H1 (cell line): ENCODE measurements around the gene TCF4. TPM values are rescaled to one million over a fixed set of nuclear protein-coding genes. Genes with fewer than 3 reads are reported as not detected.
A peak's percentile ranks its signal among the peaks of the same experiment; 100 is the strongest.

Experiments used
- CTCF ChIA-PET: fragments of 300-600 bp; sonication (Branson Sonifier 250); formaldehyde crosslinking; loops from one replicate; lab custom pipeline; 2021; ENCODE audit not compliant: partially characterized antibody; lab: Charles Lee
- POLR2A ChIA-PET: fragments of 300-600 bp; sonication (Branson Sonifier 250); formaldehyde crosslinking; loops from one replicate; lab custom pipeline; 2021; ENCODE audit warnings: inconsistent platforms; ENCODE audit not compliant: partially characterized antibody; lab: Charles Lee
- DNase-seq, 2 experiments: peaks; one replicate each; pipeline versions ENCODE4 v3.0.0 to v3.0.0-alpha.2; 2010 to 2022; ENCODE audit warnings: low spot score in 2 of 2, low read depth in 1 of 2, mixed read lengths in 1 of 2
- FAIRE-seq: peaks from 2 replicates; lab custom pipeline; 2011; peaks lifted over from hg19 to GRCh38; lab: Jason Lieb, UNC
- H2AFZ ChIP-seq: 2 replicates; pipeline ENCODE4 v1.8.1; 2012; ENCODE audit warnings: low read length, inconsistent platforms
- H2AK5ac ChIP-seq: 2 replicates; pipeline ENCODE4 v1.6.1; 2013; ENCODE audit warnings: low read depth, low read length
- H2BK120ac ChIP-seq: replicated peaks from 2 replicates; pipeline ENCODE3; 2013; ENCODE audit warnings: low read depth, low read length, inconsistent platforms
- H2BK12ac ChIP-seq: 2 replicates; pipeline ENCODE4 v1.6.1; 2013; ENCODE audit warnings: low read depth, low read length
- H2BK15ac ChIP-seq: 2 replicates; pipeline ENCODE4 v1.6.1; 2013; ENCODE audit warnings: low read length
- H2BK20ac ChIP-seq: 2 replicates; pipeline ENCODE4 v1.6.1; 2013; ENCODE audit warnings: low read length
- H2BK5ac ChIP-seq: 2 replicates; pipeline ENCODE4 v1.6.1; 2013; ENCODE audit warnings: low read depth, low read length
- H3K14ac ChIP-seq: 2 replicates; pipeline ENCODE4 v1.6.1; 2013; ENCODE audit warnings: inconsistent platforms; ENCODE audit not compliant: insufficient read length
- H3K18ac ChIP-seq: 2 replicates; pipeline ENCODE4 v1.6.1; 2013; ENCODE audit warnings: low read length; ENCODE audit errors: extremely low read depth
- H3K23ac ChIP-seq: 2 replicates; pipeline ENCODE4 v1.6.1; 2013; ENCODE audit warnings: inconsistent platforms; ENCODE audit not compliant: insufficient read length
- H3K23me2 ChIP-seq: 2 replicates; pipeline ENCODE4 v1.6.1; 2013; ENCODE audit warnings: low read depth, low read length
- H3K27ac ChIP-seq: 2 replicates; pipeline ENCODE4 v1.6.1; 2011; ENCODE audit warnings: low read depth, low read length, inconsistent platforms
- H3K27me3 ChIP-seq, 4 experiments: replicated peaks in 1 of 4; 1 replicate in 1 of 4; 2 replicates in 3 of 4; pipeline versions ENCODE4 v1.6.1 to v1.8.1; 2011 to 2013; ENCODE audit warnings: low read length in 3 of 4, mild to moderate bottlenecking in 3 of 4, inconsistent platforms in 2 of 4, mixed read lengths in 2 of 4, moderate library complexity in 1 of 4; ENCODE audit not compliant: control insufficient read depth in 3 of 4, insufficient read depth in 3 of 4; ENCODE audit errors: extremely low read depth in 1 of 4
- H3K36me3 ChIP-seq, 4 experiments: 2 replicates each; pipeline versions ENCODE4 v1.6.1 to v1.8.1; 2011 to 2013; ENCODE audit warnings: mild to moderate bottlenecking in 4 of 4, low read length in 3 of 4, moderate library complexity in 2 of 4, control low read depth in 1 of 4, inconsistent platforms in 1 of 4; ENCODE audit not compliant: insufficient read depth in 4 of 4, control insufficient read depth in 2 of 4
- H3K4ac ChIP-seq: replicated peaks from 2 replicates; pipeline ENCODE3; 2013; ENCODE audit warnings: low read length, low read depth, mixed read lengths, inconsistent platforms; ENCODE audit not compliant: insufficient read length
- H3K4me1 ChIP-seq, 4 experiments: replicated peaks in 1 of 4; 1 replicate in 1 of 4; 2 replicates in 3 of 4; pipeline versions ENCODE4 v1.6.1 to v1.8.1; 2011 to 2013; ENCODE audit warnings: low read length in 3 of 4, inconsistent platforms in 2 of 4, mixed read lengths in 1 of 4; ENCODE audit not compliant: insufficient read depth in 4 of 4, control insufficient read depth in 3 of 4
- H3K4me2 ChIP-seq, 2 experiments: 2 replicates each; pipeline versions ENCODE4 v1.6.1 to v1.8.1; 2011 to 2013; ENCODE audit warnings: low read depth in 2 of 2, low read length in 2 of 2, control low read depth in 1 of 2, inconsistent platforms in 1 of 2, mild to moderate bottlenecking in 1 of 2; ENCODE audit not compliant: insufficient read depth in 1 of 2
- H3K4me3 ChIP-seq, 4 experiments: fragments of 200-600, 300-600 bp in 1 of 4; sonication (generic), shearing (Covaris generic), sonication (Bioruptor Twin) in 1 of 4; 2 replicates each; pipeline versions ENCODE4 v1.5.1 to v1.8.1; 2011 to 2016; ENCODE audit warnings: low read length in 4 of 4, low read depth in 3 of 4, control low read depth in 2 of 4, inconsistent platforms in 2 of 4, mild to moderate bottlenecking in 2 of 4, mixed read lengths in 1 of 4, moderate library complexity in 1 of 4; ENCODE audit not compliant: insufficient read depth in 2 of 4; ENCODE audit errors: extremely low read depth in 1 of 4
- H3K56ac ChIP-seq: replicated peaks from 2 replicates; pipeline ENCODE3; 2013; ENCODE audit warnings: low read depth, mild to moderate bottlenecking, mixed read lengths, low read length, inconsistent platforms; ENCODE audit not compliant: insufficient read length
- H3K79me1 ChIP-seq: 2 replicates; pipeline ENCODE4 v1.6.1; 2013; ENCODE audit warnings: low read depth, low read length, control low read depth
- H3K79me2 ChIP-seq, 2 experiments: 2 replicates each; pipeline versions ENCODE4 v1.6.1 to v1.8.1; 2012 to 2013; ENCODE audit warnings: low read length in 2 of 2, mild to moderate bottlenecking in 2 of 2, inconsistent platforms in 1 of 2; ENCODE audit not compliant: insufficient read depth in 2 of 2, control insufficient read depth in 1 of 2
- H3K9ac ChIP-seq, 4 experiments: replicated peaks in 1 of 4; 1 replicate in 1 of 4; 2 replicates in 3 of 4; pipeline versions ENCODE4 v1.6.1 to v1.8.1; 2011 to 2013; ENCODE audit warnings: low read depth in 3 of 4, low read length in 3 of 4, control low read depth in 2 of 4, mild to moderate bottlenecking in 2 of 4, moderate library complexity in 2 of 4, inconsistent platforms in 1 of 4; ENCODE audit errors: extremely low read depth in 1 of 4
- H3K9me3 ChIP-seq, 2 experiments: 2 replicates each; pipeline versions ENCODE4 v1.6.1 to v1.8.1; 2012 to 2013; ENCODE audit warnings: mild to moderate bottlenecking in 2 of 2, moderate library complexity in 2 of 2, control low read depth in 1 of 2, inconsistent platforms in 1 of 2, low read depth in 1 of 2, low read length in 1 of 2, mixed read lengths in 1 of 2; ENCODE audit not compliant: insufficient read depth in 2 of 2
- H4K20me1 ChIP-seq, 2 experiments: replicated peaks in 1 of 2; 2 replicates each; pipeline versions ENCODE3 to v1.8.1; 2011 to 2013; ENCODE audit warnings: inconsistent platforms in 2 of 2, low read length in 2 of 2, mild to moderate bottlenecking in 1 of 2; ENCODE audit not compliant: insufficient read depth in 2 of 2, control insufficient read depth in 1 of 2
- H4K5ac ChIP-seq: 2 replicates; pipeline ENCODE4 v1.6.1; 2013; ENCODE audit warnings: low read length, low read depth, mixed read lengths, inconsistent platforms; ENCODE audit not compliant: insufficient read length
- H4K8ac ChIP-seq: 2 replicates; pipeline ENCODE4 v1.8.0; 2013; ENCODE audit warnings: mild to moderate bottlenecking, moderate library complexity, low read length, inconsistent platforms; ENCODE audit not compliant: insufficient read depth; ENCODE audit errors: extremely low read depth
- H4K91ac ChIP-seq: replicated peaks from 2 replicates; pipeline ENCODE3; 2013; ENCODE audit warnings: low read length, mixed read lengths, inconsistent platforms; ENCODE audit not compliant: insufficient read length
- BACH1 ChIP-seq: IDR thresholded peaks from 2 replicates; pipeline ENCODE4 v1.6.1; 2012; ENCODE audit warnings: low read length, improper control_type of control experiment
- CBX5 ChIP-seq: fragments of 300-800, 300-1000 bp; sonication (generic); IDR thresholded peaks from 2 replicates; pipeline ENCODE4 v1.7.1; 2016; ENCODE audit warnings: antibody characterized with exemption, low read length, low read depth
- KDM4A ChIP-seq: IDR thresholded peaks from one replicate; pipeline ENCODE4 v1.7.1; 2012; ENCODE audit warnings: low read depth, mild to moderate bottlenecking, moderate library complexity, low read length, inconsistent platforms; ENCODE audit not compliant: severe bottlenecking
- NANOG ChIP-seq: IDR thresholded peaks from 2 replicates; pipeline ENCODE4 v1.6.1; 2011; ENCODE audit warnings: low read length, low read depth, mild to moderate bottlenecking, inconsistent platforms; ENCODE audit not compliant: insufficient read depth, poor library complexity, severe bottlenecking
- POLR2AphosphoS5 ChIP-seq: IDR thresholded peaks from 2 replicates; pipeline ENCODE4 v1.6.1; 2011; ENCODE audit warnings: low read depth, low read length
- RAD21 ChIP-seq, 2 experiments: IDR thresholded peaks in 1 of 2; conservative IDR thresholded peaks in 1 of 2; 2 replicates each; pipeline ENCODE4 v1.6.1; 2011; ENCODE audit warnings: low read depth in 2 of 2, low read length in 2 of 2, improper control_type of control experiment in 1 of 2, inconsistent platforms in 1 of 2, mild to moderate bottlenecking in 1 of 2, moderate library complexity in 1 of 2
- SIRT6 ChIP-seq: IDR thresholded peaks from one replicate; pipeline ENCODE4 v1.7.1; 2012; ENCODE audit warnings: low read length, inconsistent platforms
- SIX5 ChIP-seq: IDR thresholded peaks from 2 replicates; pipeline ENCODE4 v1.6.1; 2011; ENCODE audit warnings: mild to moderate bottlenecking, low read depth, low read length
- TAF1 ChIP-seq: IDR thresholded peaks from 2 replicates; pipeline ENCODE4 v1.6.1; 2011; ENCODE audit warnings: mild to moderate bottlenecking, low read depth, low read length
- WGBS, 2 experiments: shearing (Covaris generic) in 1 of 2; methylation state at CpG; one replicate each; pipeline versions ENCODE4 v1.1.6 to v1.1.7; 2013 to 2015; ENCODE audit warnings: low lambda C conversion rate in 2 of 2, mixed read lengths in 2 of 2, inconsistent platforms in 1 of 2, low coverage in 1 of 2, missing lambda C conversion rate in 1 of 2; ENCODE audit not compliant: insufficient replicate concordance in 2 of 2, insufficient coverage in 1 of 2, insufficient read length in 1 of 2; ENCODE audit errors: extremely low coverage in 1 of 2, missing lambda C conversion rate in 1 of 2; 5-methylcytosine and 5-hydroxymethylcytosine counted together
- long read RNA-seq, 2 experiments: library from RNA in 1 of 2; library from capped mRNA in 1 of 2; stranded (forward); transcript quantifications; one replicate each; pipeline ENCODE4 v2.0.0, GENCODE V29; 2021; ENCODE audit warnings: inconsistent platforms in 1 of 2
- polyA minus RNA-seq, 3 experiments: library from RNA; depleted of rRNA, polyadenylated mRNA; stranded (reverse); fragments of >200 nt; gene quantifications; 1 replicate in 2 of 3; 2 replicates in 1 of 3; pipeline ENCODE4 v1.2.3, GENCODE V29; 2011
- polyA plus RNA-seq, 7 experiments: library from polyadenylated mRNA; depleted of rRNA in 3 of 7; stranded (reverse) in 5 of 7; unstranded in 2 of 7; fragments of >200 nt in 5 of 7; fragments of 200-250 nt in 2 of 7; gene quantifications; 1 replicate in 5 of 7; 2 replicates in 1 of 7; 4 replicates in 1 of 7; pipeline versions ENCODE4 v1.2.1 to v1.2.3, GENCODE V29; 2011 to 2013; ENCODE audit warnings: missing spikeins in 2 of 7, mixed read lengths in 2 of 7
- total RNA-seq: library from RNA; stranded (reverse); fragmentation: NEBNext Ultra II Directional; extraction: Animal tissue kit (Norgen Biotek cat#: 25700); gene quantifications from 2 replicates; pipeline ENCODE4 v1.2.1, GENCODE V29; 2021

The TCF4 gene
- total RNA-seq: 113 and 118 TPM in 2 replicates
- polyA plus RNA-seq (2011; rRNA removed): 57.8 and 59.3 TPM in 2 replicates
- 42.9 TPM for polyA plus RNA-seq (2011; cell fraction: cytosol; rRNA removed)
- polyA plus RNA-seq (2011; cell fraction: nucleus; rRNA removed): 122 TPM
- 42.2 to 52.2 TPM (median 50.9 TPM) in 4 replicates for polyA plus RNA-seq (2012, experiment 1 of 2)
- polyA plus RNA-seq (2012, experiment 2 of 2): 4.2 TPM
- polyA plus RNA-seq (2013, experiment 1 of 2): 65.1 TPM
- 59.8 TPM for polyA plus RNA-seq (2013, experiment 2 of 2)
- 352 and 443 TPM in 2 replicates for polyA minus RNA-seq (2011; rRNA and poly(A)+ RNA removed)
- polyA minus RNA-seq (2011; cell fraction: cytosol; rRNA and poly(A)+ RNA removed): 85.9 TPM
- polyA minus RNA-seq (2011; cell fraction: nucleus; rRNA and poly(A)+ RNA removed): 467 TPM
- long read RNA-seq, experiment 1, partial matches to known transcripts: 4 of 30 reads
- long read RNA-seq, experiment 1, other reads (novel, unspliced or antisense): 24 of 30 reads
- long read RNA-seq, experiment 2, partial matches to known transcripts: 7 of 15 reads
- long read RNA-seq, experiment 2, other reads (novel, unspliced or antisense): 4 of 15 reads

DNA sequence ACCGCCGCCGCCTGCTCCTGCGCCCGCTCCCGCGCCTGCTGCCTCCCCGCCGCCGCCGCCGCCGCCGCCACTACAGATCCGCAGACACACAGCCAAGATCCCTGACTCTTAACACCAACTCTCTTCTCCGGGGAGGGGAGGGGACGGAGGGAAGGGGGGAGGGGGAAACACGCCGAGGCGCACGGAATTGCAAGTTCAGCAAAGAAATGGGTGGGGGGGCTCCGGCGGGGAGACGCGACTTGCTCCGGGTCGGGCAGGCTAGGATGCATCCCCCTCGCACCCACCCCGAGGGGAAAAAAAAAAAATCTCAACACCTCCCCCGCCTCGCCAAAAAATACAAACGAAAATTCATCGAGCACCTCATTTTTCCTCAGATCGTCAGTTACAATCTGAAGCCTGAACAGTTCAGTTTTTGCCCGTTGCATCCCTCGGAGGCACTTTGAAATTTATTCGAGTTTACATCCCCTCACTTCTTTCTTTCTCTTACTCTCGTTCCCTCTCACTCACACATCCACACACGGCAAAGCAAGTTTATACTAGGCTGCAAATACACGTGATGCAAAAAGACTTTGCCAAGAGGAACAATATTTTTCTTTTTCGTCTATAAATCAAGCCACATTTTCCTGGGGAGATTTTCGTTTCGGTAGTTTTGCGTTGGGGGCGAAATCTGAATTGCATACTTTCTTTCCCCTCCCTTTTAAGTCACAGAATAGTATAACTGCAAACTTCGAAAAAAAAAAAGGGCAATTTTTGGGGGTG, at the start of gene TCF4:
TSS of gene TCF4 (minus strand) at position 82 of the 759 bp plus-strand sequence. CDS start 1,076 bp downstream, outside the sequence.
- Histone ChIP-seq H3K4me1 (peaks cover 0 to 13% (median 4%) of the 10 kb centered on the region in 4 experiments; a peak in 5 of 7 replicates), H3K23me2 (peaks cover 2% of the 10 kb centered on the region; the same call in 1 of the 2 replicates), H3K56ac (peak within 1 kb of the TSS; percentile 90), H3K4me2 (peak within 1 kb of the TSS; percentile 79 to 91), H4K91ac (peak within 1 kb of the TSS; percentile 94), H3K27me3 (no peaks in the 10 kb centered on the region), H3K4me3 (peak within 1 kb of the TSS; percentile 60 to 95 (median 74)), H3K79me1 (no peaks in the 10 kb centered on the region), H4K20me1 (no peaks in the 10 kb centered on the region), H3K79me2 (peaks cover 0 to 54% of the 10 kb centered on the region in 2 experiments; a peak in 3 of 4 replicates), H2AK5ac (no peak within 1 kb of the TSS; the same call in 1 of the 2 replicates), H4K5ac (peak within 1 kb of the TSS; percentile 87), H3K36me3 (peaks cover 0 to 30% (median 2%) of the 10 kb centered on the region in 4 experiments; a peak in 2 of 8 replicates), H3K9ac (peak within 1 kb of the TSS; percentile 60 to 88 (median 86)), H4K8ac (peak within 1 kb of the TSS; percentile 45; the same call in 1 of the 2 replicates), H3K23ac (no peak within 1 kb of the TSS), H3K14ac (peak within 1 kb of the TSS; percentile 97), H3K4ac (peak within 1 kb of the TSS; percentile 92), H2BK120ac (peak within 1 kb of the TSS; percentile 75), H2BK15ac (no peak within 1 kb of the TSS), H3K9me3 (no peaks in the 10 kb centered on the region), H3K18ac (peak within 1 kb of the TSS; percentile 93), H2AFZ (peak within 1 kb of the TSS; percentile 37; the same call in 1 of the 2 replicates), H2BK20ac (no peak within 1 kb of the TSS), H3K27ac (peak within 1 kb of the TSS; percentile 81), H2BK12ac (no peak within 1 kb of the TSS), H2BK5ac (peak within 1 kb of the TSS; percentile 93)
- DNase-seq (peak in 1 of 2 experiments; percentile 72), FAIRE-seq (peak; percentile 7)
- WGBS, 2 experiments: 3% methylated on average over 21 of the region's 46 CpGs; no CpG with 5 or more reads in 1 of the 2 experiments
- ChIA-PET CTCF (interaction anchor here (0.6 kb wide), 1 partner anchor 354 kb away, joined by 3 read pairs; no protein-coding TSS in a partner anchor), POLR2A (interaction anchor here (0.5 to 0.6 kb wide), 2 partner anchors 100 to 260 kb away, joined by 3 read pairs; no protein-coding TSS in a partner anchor)
- TF ChIP-seq SIX5 (no peak), SIRT6 (no peak), RAD21 (IDR thresholded peaks at IDR 0.05 in 1 of 2, conservative IDR thresholded peaks at IDR 0.05 in 1 of 2; ENCODE audit: low read depth in 2 of 2, low read length in 2 of 2) (no peak), POLR2AphosphoS5 (no peak), NANOG (no peak), KDM4A (no peak), TAF1 (0 out of 2 replicates have a peak, but pooled peaks have one; percentile 52), CBX5 (no peak), BACH1 (no peak)
